Stromal cell of bone marrow (primary cell): ENCODE measurements around the gene BTG2.
"Not testable (repeated sequence)": the region's sequence is repeated elsewhere in the genome, so short reads cannot be mapped to it uniquely, and the experiment has no call there.

Source experiments
- DNase-seq: peaks from one replicate; pipeline ENCODE4 v3.0.0-alpha.2; 2012; ENCODE audit warnings: low read depth

The BTG2 gene, protein sequence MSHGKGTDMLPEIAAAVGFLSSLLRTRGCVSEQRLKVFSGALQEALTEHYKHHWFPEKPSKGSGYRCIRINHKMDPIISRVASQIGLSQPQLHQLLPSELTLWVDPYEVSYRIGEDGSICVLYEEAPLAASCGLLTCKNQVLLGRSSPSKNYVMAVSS

DNA sequence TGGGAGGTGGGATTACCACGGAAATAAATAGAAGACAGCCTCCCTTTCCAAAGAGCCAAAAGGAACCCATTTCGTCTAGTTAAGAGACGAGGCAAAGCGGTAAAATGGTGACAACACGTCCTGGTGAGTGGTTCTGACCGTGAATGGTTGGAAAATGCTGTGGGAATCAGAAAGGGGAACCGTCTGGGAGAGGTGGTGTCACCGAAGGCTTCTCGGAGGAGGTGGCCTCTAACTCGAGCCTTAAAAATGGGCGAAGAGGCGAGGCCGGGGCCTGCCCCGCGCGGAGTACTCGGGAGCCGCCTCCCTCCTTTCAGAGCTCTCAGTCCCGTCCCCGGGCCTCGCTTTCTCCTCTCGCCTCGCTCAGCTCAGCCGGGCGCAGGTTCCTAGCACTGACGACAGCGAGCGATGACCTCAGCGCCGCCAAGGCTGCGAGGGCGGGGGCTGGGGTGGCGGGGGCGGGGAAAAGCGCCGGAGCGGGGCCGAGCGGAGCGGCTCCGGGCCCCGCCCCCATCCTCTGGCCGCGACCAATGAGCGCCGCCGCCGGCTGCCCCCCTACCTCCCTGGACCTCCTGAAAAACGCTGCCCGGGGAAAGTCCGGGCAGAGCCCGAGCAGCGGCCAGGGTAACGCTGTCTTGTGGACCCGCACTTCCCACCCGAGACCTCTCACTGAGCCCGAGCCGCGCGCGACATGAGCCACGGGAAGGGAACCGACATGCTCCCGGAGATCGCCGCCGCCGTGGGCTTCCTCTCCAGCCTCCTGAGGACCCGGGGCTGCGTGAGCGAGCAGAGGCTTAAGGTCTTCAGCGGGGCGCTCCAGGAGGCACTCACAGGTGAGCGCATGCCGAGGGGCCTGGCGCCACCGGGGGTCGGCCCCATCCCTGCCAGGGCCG is at the start of gene BTG2:
TSS of gene BTG2 (plus strand) at position 601 of the 890 bp plus-strand sequence. CDS start at position 689, 88 bp downstream.
- DNase-seq = peak; percentile 77

- DNase-seq = not testable (repeated sequence)
Observed at GRCh38 chr1:203256636-203257035, 48.7 kb upstream of the BTG2 start.

- DNase-seq = no peak
Observed at GRCh38 chr1:203263496-203263895, 41.8 kb upstream of the BTG2 start.

- no peak for DNase-seq
Observed at GRCh38 chr1:203264052-203264501, 41.2 kb upstream of the BTG2 start.

- DNase-seq = no peak
Observed at GRCh38 chr1:203265541-203265940, 39.8 kb upstream of the BTG2 start.

DNA sequence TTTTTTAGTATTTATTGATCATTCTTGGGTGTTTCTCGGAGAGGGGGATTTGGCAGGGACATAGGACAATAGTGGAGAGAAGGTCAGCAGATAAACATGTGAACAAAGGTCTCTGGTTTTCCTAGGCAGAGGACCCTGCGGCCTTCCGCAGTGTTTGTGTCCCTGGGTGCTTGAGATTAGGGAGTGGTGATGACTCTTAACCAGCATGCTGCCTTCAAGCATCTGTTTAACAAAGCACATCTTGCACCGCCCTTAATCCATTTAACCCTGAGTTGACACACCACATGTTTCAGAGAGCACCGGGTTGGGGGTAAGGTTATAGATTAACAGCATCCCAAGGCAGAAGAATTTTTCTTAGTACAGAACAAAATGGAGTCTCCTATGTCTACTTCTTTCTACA is 39.2 kb upstream of the BTG2 start:
- not testable (repeated sequence) for DNase-seq

- DNase-seq = peak; percentile 85
Observed at GRCh38 chr1:203267347-203267846, 37.9 kb upstream of the BTG2 start.

DNA sequence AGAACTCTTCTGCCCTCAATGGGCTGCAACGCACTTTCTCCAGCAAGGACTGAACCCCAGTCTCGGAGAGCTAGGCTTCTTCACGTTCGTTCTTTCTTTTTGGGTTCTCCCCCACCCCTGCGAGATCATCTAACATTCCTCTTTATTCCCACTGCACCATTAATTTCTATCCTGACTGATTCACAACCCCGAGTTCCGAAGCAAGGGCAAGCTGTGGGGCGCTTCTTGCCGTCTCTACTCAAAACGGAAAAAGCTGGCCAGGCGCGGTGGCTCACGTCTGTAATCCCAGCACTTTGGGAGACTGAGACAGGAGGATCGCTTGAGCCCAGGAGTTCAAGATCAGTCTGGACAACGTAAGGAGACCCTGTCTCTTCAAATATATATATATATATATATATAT is 37.4 kb upstream of the BTG2 start:
- DNase-seq = no peak

DNA sequence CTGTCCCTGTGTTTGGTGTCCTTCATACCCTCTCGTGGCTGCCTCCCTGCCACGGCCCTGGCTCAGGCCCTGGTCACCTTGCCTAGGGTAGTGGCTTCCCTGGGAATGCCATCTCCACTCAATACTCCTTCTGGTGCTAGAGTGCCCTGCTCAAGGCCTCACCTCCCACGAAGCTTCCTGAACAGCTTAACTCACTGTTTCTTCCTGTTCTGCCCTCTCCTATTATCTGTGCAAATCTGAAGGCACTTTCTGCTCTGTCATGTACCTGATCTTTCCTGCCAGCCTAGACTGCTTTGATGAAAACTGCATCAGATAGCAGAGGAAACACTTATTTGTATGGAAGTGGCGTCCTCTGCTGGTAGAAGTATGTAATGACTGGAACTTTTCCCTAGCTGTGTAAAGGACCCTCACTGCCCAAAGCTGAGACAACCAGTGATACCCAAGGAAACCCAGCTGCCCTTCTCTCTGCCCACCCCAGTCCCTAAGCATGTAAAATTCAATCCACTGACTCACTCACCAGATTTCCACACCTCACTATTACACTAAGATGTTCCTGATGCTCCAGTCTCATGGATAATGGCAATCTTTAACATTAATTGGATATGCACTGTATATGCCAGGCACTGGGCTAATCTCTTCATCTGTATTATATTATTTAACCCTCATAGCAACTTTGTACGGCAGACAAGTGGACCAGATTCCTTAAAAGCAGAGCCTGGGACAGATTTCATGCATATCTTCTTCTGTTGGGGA is 36.2 kb upstream of the BTG2 start:
- no peak for DNase-seq

DNA sequence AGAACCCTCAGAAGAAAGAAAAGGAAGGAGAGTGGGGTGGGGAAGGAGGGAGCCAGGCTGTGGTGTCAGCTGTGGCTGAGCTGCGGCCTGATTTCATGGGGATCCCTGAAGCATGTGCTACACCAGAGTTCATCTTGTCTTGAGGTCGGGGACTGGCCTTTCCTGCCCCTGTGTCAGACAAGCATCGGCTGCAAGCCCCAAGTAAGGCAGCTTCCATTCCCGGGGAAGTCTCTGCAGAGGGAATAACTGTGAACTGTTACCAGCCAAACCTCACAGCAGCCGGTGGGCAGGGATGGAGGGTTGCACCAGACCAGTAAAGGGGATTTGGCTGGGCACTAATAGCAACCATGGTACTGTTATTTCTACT is 35.7 kb upstream of the BTG2 start:
- no peak for DNase-seq

DNA sequence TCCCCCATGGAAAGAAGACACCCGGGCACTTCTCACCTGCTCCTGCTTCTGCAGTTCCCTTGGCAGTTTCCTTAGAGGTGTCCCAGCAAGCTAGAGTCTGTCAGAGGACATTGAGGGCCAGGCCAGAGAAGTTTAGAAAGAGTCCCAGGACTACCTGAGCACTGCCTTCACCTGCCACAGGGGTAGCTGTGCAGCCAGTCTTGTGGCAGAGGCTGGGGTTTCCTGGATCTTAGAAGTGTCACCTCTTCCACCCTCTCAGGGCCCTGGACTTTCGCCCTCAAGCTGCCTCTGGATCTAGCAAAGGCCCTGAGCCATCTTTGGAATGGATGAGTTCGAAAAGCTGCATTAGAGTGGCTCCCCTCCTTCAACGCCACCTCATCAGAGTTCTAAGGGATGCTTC is 34.9 kb upstream of the BTG2 start:
- no peak for DNase-seq

DNA sequence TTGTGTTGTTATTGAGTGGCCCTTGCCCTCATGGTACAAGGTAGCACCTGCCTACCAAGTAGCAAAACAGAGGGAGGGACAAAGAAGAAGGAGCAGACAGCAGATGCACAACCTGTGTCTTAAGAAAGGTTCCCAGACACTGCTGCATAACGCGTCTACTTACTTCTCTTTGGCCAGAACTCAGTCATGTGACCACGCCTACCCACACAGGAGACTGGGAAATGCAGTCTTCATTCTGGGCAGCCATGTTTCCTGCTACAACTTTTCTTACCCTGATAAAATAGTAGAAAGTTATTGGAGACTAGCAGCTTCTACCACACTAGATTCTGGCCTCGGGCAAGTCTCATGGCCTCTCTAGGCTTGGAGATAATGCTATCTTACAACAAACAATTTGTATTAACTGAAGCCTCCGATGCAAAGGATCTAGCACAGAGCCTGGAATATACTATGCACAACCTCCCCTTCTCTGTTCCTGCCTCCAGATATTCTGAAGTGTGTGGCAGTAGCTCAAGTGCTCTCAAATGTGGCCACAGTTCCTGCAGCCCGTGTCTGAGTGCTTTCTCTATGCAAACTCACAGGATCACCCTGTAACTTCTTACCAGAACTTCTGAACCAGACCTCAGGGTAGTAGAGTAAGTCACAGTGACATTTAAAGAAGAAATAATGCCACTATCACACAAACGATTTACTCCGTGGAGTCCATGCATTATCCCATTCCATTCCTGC is 34.1 kb upstream of the BTG2 start:
- no peak for DNase-seq

DNA sequence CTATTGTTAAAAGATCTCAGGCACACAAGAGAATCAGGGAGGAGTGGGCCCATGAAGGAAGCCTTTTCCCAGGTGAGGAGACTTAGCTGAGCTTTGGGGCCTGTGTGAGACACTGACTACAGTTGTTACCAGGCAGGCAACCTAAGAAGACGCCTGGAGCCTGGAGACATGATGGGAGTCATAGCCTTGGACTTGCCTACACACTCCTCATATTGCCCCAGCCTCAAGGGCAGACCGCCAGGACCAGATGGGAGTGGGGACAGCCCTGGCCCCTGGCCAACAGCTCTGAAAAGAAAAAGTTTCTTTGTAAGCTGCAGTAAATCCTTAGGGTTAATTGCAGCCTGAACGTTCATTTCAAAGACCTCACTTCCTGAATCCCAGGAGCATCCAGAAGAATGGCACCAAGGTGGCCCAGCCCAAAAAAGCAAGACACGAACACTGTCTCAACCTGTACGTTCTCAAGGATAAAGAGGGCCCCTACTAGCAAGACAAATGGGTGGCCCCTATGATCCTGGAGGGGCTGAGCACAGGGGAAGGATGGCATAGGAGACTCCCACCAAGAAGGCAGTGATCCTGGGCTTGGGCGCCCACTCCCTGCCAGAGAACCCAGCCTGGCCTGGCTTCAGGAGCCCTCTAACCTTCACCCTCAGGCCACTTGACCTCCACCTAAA is 33.2 kb upstream of the BTG2 start:
- DNase-seq = no peak

GRCh38 chr1:203272633-203273205 is 32.6 kb upstream of the BTG2 start:
- DNase-seq = no peak

- peak; percentile 73 for DNase-seq
Observed at GRCh38 chr1:203273206-203273868, 32.0 kb upstream of the BTG2 start.

DNA sequence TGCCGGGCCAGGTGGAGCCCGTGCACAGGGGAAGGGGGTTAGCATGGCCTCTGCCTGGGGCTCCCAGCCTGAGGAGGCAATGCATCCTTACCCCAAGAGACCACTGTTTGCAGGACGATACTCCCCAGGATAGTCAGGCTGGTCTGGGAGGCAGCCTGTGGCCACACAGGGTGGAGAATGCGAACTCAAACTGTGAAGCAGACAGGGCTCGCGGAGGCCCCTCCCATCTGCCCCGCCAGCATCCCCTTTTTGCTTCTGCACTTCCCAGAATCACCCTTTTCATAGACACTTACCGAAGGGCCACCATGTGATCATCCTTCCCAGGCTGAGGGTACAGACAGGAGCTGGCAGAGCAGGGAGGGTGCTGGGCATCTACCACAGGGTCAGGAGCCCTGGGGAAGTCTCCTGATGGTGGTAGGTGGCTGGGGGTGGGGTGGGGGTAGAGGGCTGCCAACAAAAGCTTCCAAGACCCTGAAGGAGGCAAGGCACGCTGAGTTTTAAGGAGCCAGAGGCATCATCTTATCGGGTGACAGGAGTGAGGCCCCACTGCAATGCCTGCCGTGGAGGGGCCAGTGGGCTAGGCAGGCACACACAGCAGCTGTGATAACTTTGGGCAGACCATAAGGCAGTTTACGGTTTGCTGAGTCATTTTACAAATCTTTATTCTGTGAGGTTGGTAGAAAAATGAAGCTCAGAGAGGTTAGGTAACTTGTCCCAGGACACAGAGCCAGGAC is 31.3 kb upstream of the BTG2 start:
- no peak for DNase-seq

DNA sequence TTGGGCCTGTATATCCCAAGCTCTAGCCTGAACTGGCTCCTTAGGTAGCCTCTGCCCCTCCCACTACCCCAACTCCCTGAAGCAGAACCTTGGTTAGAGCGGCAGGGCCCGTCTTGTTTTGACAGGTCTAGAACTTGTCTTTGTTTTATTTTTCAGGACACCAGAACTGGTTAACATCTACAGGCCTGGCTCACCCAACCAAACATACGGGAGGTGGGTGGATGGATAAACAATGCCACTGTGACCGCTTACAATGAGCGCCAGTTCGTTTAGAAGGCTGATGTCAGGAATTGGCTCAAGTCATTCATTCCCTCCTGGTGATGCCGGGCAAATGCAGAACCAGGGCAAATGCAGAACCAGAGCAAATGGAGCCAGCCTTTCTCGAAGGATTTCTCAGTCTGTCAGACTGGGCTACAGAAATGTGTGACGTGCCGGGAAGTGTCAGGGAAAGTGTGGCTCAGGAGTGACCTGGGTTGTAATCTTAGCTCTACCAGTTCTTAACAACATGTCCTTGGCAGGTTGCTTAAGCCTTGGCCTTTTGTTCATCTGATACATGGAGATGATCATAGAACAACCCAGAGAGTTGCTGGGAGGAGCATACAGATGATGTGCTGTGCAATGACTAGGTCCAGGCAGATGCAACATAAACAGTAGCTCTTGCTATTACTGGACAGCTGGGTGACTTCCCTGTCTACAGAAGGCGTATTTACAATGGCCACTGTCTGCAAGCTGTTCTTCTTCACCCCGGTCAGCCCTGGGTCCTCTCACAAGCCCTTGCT is 30.5 kb upstream of the BTG2 start:
- no peak for DNase-seq

DNA sequence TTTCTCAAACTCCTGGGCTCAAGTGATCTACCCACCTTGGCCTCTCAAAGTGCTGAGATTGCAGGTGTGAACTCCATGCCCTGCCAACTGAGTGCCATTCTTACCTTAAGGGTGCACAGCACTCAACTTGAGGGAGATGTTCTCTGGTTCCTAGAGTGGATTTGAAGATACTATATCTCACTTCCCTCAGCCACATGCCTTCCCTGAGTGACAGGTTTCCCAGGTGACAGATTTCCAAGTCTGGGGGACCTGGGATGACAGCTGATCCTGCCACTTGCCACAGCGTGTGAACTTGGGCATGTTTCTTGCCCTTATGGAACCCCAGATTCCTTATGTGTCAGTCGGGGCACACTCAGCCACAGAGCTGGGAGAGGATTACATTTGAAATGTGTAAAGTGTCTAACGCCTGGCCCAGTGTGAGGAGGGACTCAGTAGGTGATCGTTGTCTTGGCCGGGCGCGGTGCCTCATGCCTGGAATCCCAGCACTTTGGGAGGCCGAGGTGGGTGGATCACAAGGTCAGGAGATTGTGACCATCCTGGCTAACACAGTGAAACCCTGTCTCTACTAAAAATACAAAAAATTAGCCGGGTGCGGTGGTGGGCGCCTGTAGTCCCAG is 29.6 kb upstream of the BTG2 start:
- no peak for DNase-seq

GRCh38 chr1:203276408-203276807 is 28.9 kb upstream of the BTG2 start:
- no peak for DNase-seq
